H1 (cell line): Measurements from ENCODE around the gene SIRT6. TPM values are rescaled to one million over a fixed set of nuclear protein-coding genes. Genes with fewer than 3 reads are reported as not detected.

Experiments
- CTCF ChIA-PET: fragments of 300-600 bp; sonication (Branson Sonifier 250); formaldehyde crosslinking; loops from one replicate; lab custom pipeline; 2021; ENCODE audit not compliant: partially characterized antibody; lab: Charles Lee
- POLR2A ChIA-PET: fragments of 300-600 bp; sonication (Branson Sonifier 250); formaldehyde crosslinking; loops from one replicate; lab custom pipeline; 2021; ENCODE audit warnings: inconsistent platforms; ENCODE audit not compliant: partially characterized antibody; lab: Charles Lee
- DNase-seq, 2 experiments: peaks; one replicate each; pipeline versions ENCODE4 v3.0.0 to v3.0.0-alpha.2; 2010 to 2022; ENCODE audit warnings: low spot score in 2 of 2, low read depth in 1 of 2, mixed read lengths in 1 of 2
- FAIRE-seq: peaks from 2 replicates; lab custom pipeline; 2011; peaks lifted over from hg19 to GRCh38; lab: Jason Lieb, UNC
- H2AFZ ChIP-seq: 2 replicates; pipeline ENCODE4 v1.8.1; 2012; ENCODE audit warnings: low read length, inconsistent platforms
- H2AK5ac ChIP-seq: 2 replicates; pipeline ENCODE4 v1.6.1; 2013; ENCODE audit warnings: low read depth, low read length
- H2BK120ac ChIP-seq: replicated peaks from 2 replicates; pipeline ENCODE3; 2013; ENCODE audit warnings: low read depth, low read length, inconsistent platforms
- H2BK12ac ChIP-seq: 2 replicates; pipeline ENCODE4 v1.6.1; 2013; ENCODE audit warnings: low read depth, low read length
- H2BK15ac ChIP-seq: 2 replicates; pipeline ENCODE4 v1.6.1; 2013; ENCODE audit warnings: low read length
- H2BK20ac ChIP-seq: 2 replicates; pipeline ENCODE4 v1.6.1; 2013; ENCODE audit warnings: low read length
- H2BK5ac ChIP-seq: 2 replicates; pipeline ENCODE4 v1.6.1; 2013; ENCODE audit warnings: low read depth, low read length
- H3K14ac ChIP-seq: 2 replicates; pipeline ENCODE4 v1.6.1; 2013; ENCODE audit warnings: inconsistent platforms; ENCODE audit not compliant: insufficient read length
- H3K18ac ChIP-seq: 2 replicates; pipeline ENCODE4 v1.6.1; 2013; ENCODE audit warnings: low read length; ENCODE audit errors: extremely low read depth
- H3K23ac ChIP-seq: 2 replicates; pipeline ENCODE4 v1.6.1; 2013; ENCODE audit warnings: inconsistent platforms; ENCODE audit not compliant: insufficient read length
- H3K23me2 ChIP-seq: 2 replicates; pipeline ENCODE4 v1.6.1; 2013; ENCODE audit warnings: low read depth, low read length
- H3K27ac ChIP-seq: 2 replicates; pipeline ENCODE4 v1.6.1; 2011; ENCODE audit warnings: low read depth, low read length, inconsistent platforms
- H3K27me3 ChIP-seq, 4 experiments: replicated peaks in 1 of 4; 1 replicate in 1 of 4; 2 replicates in 3 of 4; pipeline versions ENCODE4 v1.6.1 to v1.8.1; 2011 to 2013; ENCODE audit warnings: low read length in 3 of 4, mild to moderate bottlenecking in 3 of 4, inconsistent platforms in 2 of 4, mixed read lengths in 2 of 4, moderate library complexity in 1 of 4; ENCODE audit not compliant: control insufficient read depth in 3 of 4, insufficient read depth in 3 of 4; ENCODE audit errors: extremely low read depth in 1 of 4
- H3K36me3 ChIP-seq, 4 experiments: 2 replicates each; pipeline versions ENCODE4 v1.6.1 to v1.8.1; 2011 to 2013; ENCODE audit warnings: mild to moderate bottlenecking in 4 of 4, low read length in 3 of 4, moderate library complexity in 2 of 4, control low read depth in 1 of 4, inconsistent platforms in 1 of 4; ENCODE audit not compliant: insufficient read depth in 4 of 4, control insufficient read depth in 2 of 4
- H3K4ac ChIP-seq: replicated peaks from 2 replicates; pipeline ENCODE3; 2013; ENCODE audit warnings: low read length, low read depth, mixed read lengths, inconsistent platforms; ENCODE audit not compliant: insufficient read length
- H3K4me1 ChIP-seq, 4 experiments: replicated peaks in 1 of 4; 1 replicate in 1 of 4; 2 replicates in 3 of 4; pipeline versions ENCODE4 v1.6.1 to v1.8.1; 2011 to 2013; ENCODE audit warnings: low read length in 3 of 4, inconsistent platforms in 2 of 4, mixed read lengths in 1 of 4; ENCODE audit not compliant: insufficient read depth in 4 of 4, control insufficient read depth in 3 of 4
- H3K4me2 ChIP-seq, 2 experiments: 2 replicates each; pipeline versions ENCODE4 v1.6.1 to v1.8.1; 2011 to 2013; ENCODE audit warnings: low read depth in 2 of 2, low read length in 2 of 2, control low read depth in 1 of 2, inconsistent platforms in 1 of 2, mild to moderate bottlenecking in 1 of 2; ENCODE audit not compliant: insufficient read depth in 1 of 2
- H3K4me3 ChIP-seq, 4 experiments: fragments of 200-600, 300-600 bp in 1 of 4; sonication (generic), shearing (Covaris generic), sonication (Bioruptor Twin) in 1 of 4; 2 replicates each; pipeline versions ENCODE4 v1.5.1 to v1.8.1; 2011 to 2016; ENCODE audit warnings: low read length in 4 of 4, low read depth in 3 of 4, control low read depth in 2 of 4, inconsistent platforms in 2 of 4, mild to moderate bottlenecking in 2 of 4, mixed read lengths in 1 of 4, moderate library complexity in 1 of 4; ENCODE audit not compliant: insufficient read depth in 2 of 4; ENCODE audit errors: extremely low read depth in 1 of 4
- H3K56ac ChIP-seq: replicated peaks from 2 replicates; pipeline ENCODE3; 2013; ENCODE audit warnings: low read depth, mild to moderate bottlenecking, mixed read lengths, low read length, inconsistent platforms; ENCODE audit not compliant: insufficient read length
- H3K79me1 ChIP-seq: 2 replicates; pipeline ENCODE4 v1.6.1; 2013; ENCODE audit warnings: low read depth, low read length, control low read depth
- H3K79me2 ChIP-seq, 2 experiments: 2 replicates each; pipeline versions ENCODE4 v1.6.1 to v1.8.1; 2012 to 2013; ENCODE audit warnings: low read length in 2 of 2, mild to moderate bottlenecking in 2 of 2, inconsistent platforms in 1 of 2; ENCODE audit not compliant: insufficient read depth in 2 of 2, control insufficient read depth in 1 of 2
- H3K9ac ChIP-seq, 4 experiments: replicated peaks in 1 of 4; 1 replicate in 1 of 4; 2 replicates in 3 of 4; pipeline versions ENCODE4 v1.6.1 to v1.8.1; 2011 to 2013; ENCODE audit warnings: low read depth in 3 of 4, low read length in 3 of 4, control low read depth in 2 of 4, mild to moderate bottlenecking in 2 of 4, moderate library complexity in 2 of 4, inconsistent platforms in 1 of 4; ENCODE audit errors: extremely low read depth in 1 of 4
- H3K9me3 ChIP-seq, 2 experiments: 2 replicates each; pipeline versions ENCODE4 v1.6.1 to v1.8.1; 2012 to 2013; ENCODE audit warnings: mild to moderate bottlenecking in 2 of 2, moderate library complexity in 2 of 2, control low read depth in 1 of 2, inconsistent platforms in 1 of 2, low read depth in 1 of 2, low read length in 1 of 2, mixed read lengths in 1 of 2; ENCODE audit not compliant: insufficient read depth in 2 of 2
- H4K20me1 ChIP-seq, 2 experiments: replicated peaks in 1 of 2; 2 replicates each; pipeline versions ENCODE3 to v1.8.1; 2011 to 2013; ENCODE audit warnings: inconsistent platforms in 2 of 2, low read length in 2 of 2, mild to moderate bottlenecking in 1 of 2; ENCODE audit not compliant: insufficient read depth in 2 of 2, control insufficient read depth in 1 of 2
- H4K5ac ChIP-seq: 2 replicates; pipeline ENCODE4 v1.6.1; 2013; ENCODE audit warnings: low read length, low read depth, mixed read lengths, inconsistent platforms; ENCODE audit not compliant: insufficient read length
- H4K8ac ChIP-seq: 2 replicates; pipeline ENCODE4 v1.8.0; 2013; ENCODE audit warnings: mild to moderate bottlenecking, moderate library complexity, low read length, inconsistent platforms; ENCODE audit not compliant: insufficient read depth; ENCODE audit errors: extremely low read depth
- H4K91ac ChIP-seq: replicated peaks from 2 replicates; pipeline ENCODE3; 2013; ENCODE audit warnings: low read length, mixed read lengths, inconsistent platforms; ENCODE audit not compliant: insufficient read length
- JUND ChIP-seq: IDR thresholded peaks from 2 replicates; pipeline ENCODE4 v1.6.1; 2011; ENCODE audit warnings: mild to moderate bottlenecking, improper control_type of control experiment, low read length
- SAP30 ChIP-seq: fragments of 300-600 bp; sonication (generic); IDR thresholded peaks from 2 replicates; pipeline ENCODE4 v1.7.1; 2012; ENCODE audit warnings: low read length, moderate library complexity, mild to moderate bottlenecking, inconsistent platforms; ENCODE audit not compliant: insufficient read depth, insufficient replicate concordance
- SIX5 ChIP-seq: IDR thresholded peaks from 2 replicates; pipeline ENCODE4 v1.6.1; 2011; ENCODE audit warnings: mild to moderate bottlenecking, low read depth, low read length
- TAF1 ChIP-seq: IDR thresholded peaks from 2 replicates; pipeline ENCODE4 v1.6.1; 2011; ENCODE audit warnings: mild to moderate bottlenecking, low read depth, low read length
- WGBS, 2 experiments: shearing (Covaris generic) in 1 of 2; methylation state at CpG; one replicate each; pipeline versions ENCODE4 v1.1.6 to v1.1.7; 2013 to 2015; ENCODE audit warnings: low lambda C conversion rate in 2 of 2, mixed read lengths in 2 of 2, inconsistent platforms in 1 of 2, low coverage in 1 of 2, missing lambda C conversion rate in 1 of 2; ENCODE audit not compliant: insufficient replicate concordance in 2 of 2, insufficient coverage in 1 of 2, insufficient read length in 1 of 2; ENCODE audit errors: extremely low coverage in 1 of 2, missing lambda C conversion rate in 1 of 2; 5-methylcytosine and 5-hydroxymethylcytosine counted together
- polyA plus RNA-seq, 7 experiments: library from polyadenylated mRNA; depleted of rRNA in 3 of 7; stranded (reverse) in 5 of 7; unstranded in 2 of 7; fragments of >200 nt in 5 of 7; fragments of 200-250 nt in 2 of 7; gene quantifications; 1 replicate in 5 of 7; 2 replicates in 1 of 7; 4 replicates in 1 of 7; pipeline versions ENCODE4 v1.2.1 to v1.2.3, GENCODE V29; 2011 to 2013; ENCODE audit warnings: missing spikeins in 2 of 7, mixed read lengths in 2 of 7
- total RNA-seq: library from RNA; stranded (reverse); fragmentation: NEBNext Ultra II Directional; extraction: Animal tissue kit (Norgen Biotek cat#: 25700); gene quantifications from 2 replicates; pipeline ENCODE4 v1.2.1, GENCODE V29; 2021
- TF ChIP-seq, protein P1 (sequence below): IDR thresholded peaks from 2 replicates; pipeline ENCODE4 v1.6.1; 2012; ENCODE audit warnings: inconsistent platforms

Gene SIRT6
- total and polyA plus RNA-seq, 2 of the 8 experiments (the other 6 are each of a cell fraction or from before 2014, with no cell fraction given), result 25.2 to 27.0 TPM

DNA sequence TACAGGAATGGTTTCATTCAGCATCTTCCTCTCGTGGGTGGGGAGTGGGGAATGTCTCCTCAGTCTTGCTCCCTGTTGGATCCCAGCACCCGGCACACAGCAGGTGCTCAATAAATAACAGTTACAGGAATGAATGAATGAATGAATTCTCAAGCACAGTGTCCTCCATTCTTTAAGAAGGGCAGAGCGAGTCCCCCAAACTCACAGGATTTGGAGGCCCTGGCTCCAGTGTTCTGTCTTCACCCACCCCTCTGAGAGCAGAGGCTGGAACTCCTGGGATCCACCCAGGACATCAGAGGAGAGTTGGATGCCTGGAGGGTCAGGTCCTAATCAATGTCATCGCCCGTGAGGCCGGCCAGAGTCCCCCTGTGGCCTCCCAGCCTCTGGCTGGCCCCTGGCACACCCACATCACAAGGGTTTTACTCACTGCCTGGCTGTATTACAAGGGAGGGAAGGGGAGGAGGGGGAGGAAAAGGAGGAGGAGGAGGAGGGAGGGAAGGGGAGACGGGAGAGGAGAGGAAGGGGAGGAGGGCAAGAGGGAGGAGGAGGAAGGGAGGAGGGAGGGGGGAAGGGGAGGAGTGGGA is 37.6 kb downstream of the SIRT6 start:
- Histone ChIP-seq H3K56ac (no peak overlapping the region), H2BK15ac (no peak overlapping the region), H2AK5ac (no peak overlapping the region), H3K79me1 (no peaks in the 10 kb centered on the region), H2BK120ac (no peak overlapping the region), H2BK20ac (no peak overlapping the region), H4K20me1 (no peaks in the 10 kb centered on the region), H3K27ac (no peak overlapping the region), H3K4me3 (no peak overlapping the region), H3K23me2 (no peaks in the 10 kb centered on the region), H4K5ac (no peak overlapping the region), H2AFZ (no peak overlapping the region), H3K27me3 (no peaks in the 10 kb centered on the region; a peak in 1 of 7 replicates), H3K4me2 (no peak overlapping the region), H2BK12ac (no peak overlapping the region), H3K79me2 (no peaks in the 10 kb centered on the region), H3K18ac (no peak overlapping the region), H3K23ac (no peak overlapping the region), H4K91ac (no peak overlapping the region), H2BK5ac (no peak overlapping the region), H3K36me3 (no peaks in the 10 kb centered on the region), H3K14ac (no peak overlapping the region), H3K4me1 (no peaks in the 10 kb centered on the region; a peak in 1 of 7 replicates), H3K4ac (no peak overlapping the region), H4K8ac (no peak overlapping the region), H3K9ac (no peak overlapping the region), H3K9me3 (no peaks in the 10 kb centered on the region)
- no peak for DNase-seq
- CTCF ChIA-PET, result interaction anchor here (1.0 kb wide), 1 partner anchor 12 kb away, joined by 3 read pairs; no protein-coding TSS in a partner anchor
- TF ChIP-seq SAP30 (no peak), JUND (no peak), SIX5 (no peak), TAF1 (no peak)
- TF ChIP-seq, protein P1, sequence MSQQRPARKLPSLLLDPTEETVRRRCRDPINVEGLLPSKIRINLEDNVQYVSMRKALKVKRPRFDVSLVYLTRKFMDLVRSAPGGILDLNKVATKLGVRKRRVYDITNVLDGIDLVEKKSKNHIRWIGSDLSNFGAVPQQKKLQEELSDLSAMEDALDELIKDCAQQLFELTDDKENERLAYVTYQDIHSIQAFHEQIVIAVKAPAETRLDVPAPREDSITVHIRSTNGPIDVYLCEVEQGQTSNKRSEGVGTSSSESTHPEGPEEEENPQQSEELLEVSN, result no peak
- no peak for FAIRE-seq
- WGBS, 2 experiments, result 61% methylated on average over 7 of the region's 7 CpGs; no CpG with 5 or more reads in 1 of the 2 experiments
- POLR2A ChIA-PET, result no interaction called here
